Adrenal gland (tissue), 19 donors: ENCODE results near the gene GUCY1A1. TPM values are rescaled to one million over a fixed set of nuclear protein-coding genes. Genes with fewer than 3 reads are reported as not detected.

Source experiments
- DNase-seq, 7 donors: peaks; one replicate each; pipeline ENCODE4 v3.0.0-alpha.2; 2019 to 2020
- H3K27ac ChIP-seq, 5 donors: fragments of 200-600 bp; sonication (generic) in 4 of 5; 1 replicate in 3 of 5; 2 replicates in 2 of 5; pipeline versions ENCODE4 v1.5.1 to v1.8.0; 2016 to 2020; ENCODE audit warnings: mild to moderate bottlenecking in 1 of 5
- H3K27me3 ChIP-seq: fragments of 200-600 bp; 2 replicates; pipeline ENCODE4 v1.8.0; 2021
- H3K36me3 ChIP-seq, 2 donors: fragments of 200-600 bp; replicated peaks in 1 of 2; 1 replicate in 1 of 2; 2 replicates in 1 of 2; pipeline versions ENCODE4 v1.5.1 to v1.8.0; 2018 to 2022
- H3K4me1 ChIP-seq, 2 donors: fragments of 200-600 bp; replicated peaks in 1 of 2; 1 replicate in 1 of 2; 2 replicates in 1 of 2; pipeline versions ENCODE4 v1.5.1 to v1.8.0; 2018 to 2021
- H3K4me3 ChIP-seq, 4 donors: fragments of 200-600 bp; sonication (generic) in 3 of 4; one replicate each; pipeline ENCODE4 v1.5.1; 2016 to 2018
- H3K9me3 ChIP-seq, 3 donors: fragments of 200-600 bp; sonication (generic) in 1 of 3; replicated peaks in 1 of 3; 1 replicate in 2 of 3; 2 replicates in 1 of 3; pipeline versions ENCODE4 v1.5.1 to v1.8.0; 2016 to 2021
- POLR2A ChIP-seq, 2 donors: fragments of 450-650 bp; IDR thresholded peaks; one replicate each; pipeline ENCODE4 v1.6.1; 2017; ENCODE audit warnings: antibody characterized with exemption in 2 of 2, mild to moderate bottlenecking in 2 of 2, moderate library complexity in 1 of 2
- WGBS, 4 donors: extraction: QIAGEN DNeasy Blood & Tissue Kit in 2 of 4; methylation state at CpG; one replicate each; pipeline versions ENCODE4 v1.1.5 to v1.1.7; 2013 to 2017; 5-methylcytosine and 5-hydroxymethylcytosine counted together
- intact Hi-C, 2 donors: fragments of 100-400 bp; cut with DNase I; formaldehyde crosslinking; loops; one replicate each; pipeline versions ENCODE4 v1.14.1 to v1.15.0; 2022 to 2023
- long read RNA-seq, 10 donors: library from polyadenylated mRNA in 3 of 10; unstranded in 2 of 10; stranded (forward) in 1 of 10; transcript quantifications; one replicate each; pipeline ENCODE4 v2.0.0 and lab custom pipeline, GENCODE V29; 2021 to 2026
- polyA plus RNA-seq, 3 donors: library from polyadenylated mRNA; stranded (reverse); fragments of 200-250 nt in 2 of 3; fragments of 350-450 nt in 1 of 3; fragmentation: Illumina TruSeq in 1 of 3; extraction: RNeasy Lipid Tissue Mini Kit (QIAGEN cat#74804) in 1 of 3; gene quantifications; one replicate each; pipeline ENCODE4 v1.2.3, GENCODE V29; 2013 to 2014
- total RNA-seq, 9 donors: library from RNA; depleted of rRNA in 4 of 9; stranded (reverse); fragments of >200 nt in 4 of 9; fragments of 120-200 nt in 1 of 9; fragmentation: NEBNext Ultra II Directional in 1 of 9; extraction: Animal tissue kit (Norgen Biotek cat#: 25700) in 1 of 9; gene quantifications; one replicate each; pipeline versions ENCODE4 v1.1.0 to v1.2.4, GENCODE V29; 2013 to 2023
- TF ChIP-seq, protein P1 (sequence below), 6 experiments: fragments of 450-650 bp in 4 of 6; fragments of 200-600 bp in 2 of 6; sonication (generic) in 1 of 6; IDR thresholded peaks; 1 replicate in 5 of 6; 2 replicates in 1 of 6; pipeline versions ENCODE4 v1.5.1 to v1.8.0; 2016 to 2021; ENCODE audit warnings: antibody characterized with exemption in 6 of 6, mild to moderate bottlenecking in 2 of 6, moderate library complexity in 1 of 6
- donor health status: healthy with polysubstance abuse.
- donor health status: Bipolar disorder and iron deficiency.
- donor health status: DM: yes; HTN: yes; CAD: no.
- donor health status: DM: no; HTN: no; CAD: no.
- donor health status: DM: no; HTN: no; CAD: no.
- donor health status: DM: yes; HTN: yes; CAD: no.

Gene GUCY1A1, protein sequence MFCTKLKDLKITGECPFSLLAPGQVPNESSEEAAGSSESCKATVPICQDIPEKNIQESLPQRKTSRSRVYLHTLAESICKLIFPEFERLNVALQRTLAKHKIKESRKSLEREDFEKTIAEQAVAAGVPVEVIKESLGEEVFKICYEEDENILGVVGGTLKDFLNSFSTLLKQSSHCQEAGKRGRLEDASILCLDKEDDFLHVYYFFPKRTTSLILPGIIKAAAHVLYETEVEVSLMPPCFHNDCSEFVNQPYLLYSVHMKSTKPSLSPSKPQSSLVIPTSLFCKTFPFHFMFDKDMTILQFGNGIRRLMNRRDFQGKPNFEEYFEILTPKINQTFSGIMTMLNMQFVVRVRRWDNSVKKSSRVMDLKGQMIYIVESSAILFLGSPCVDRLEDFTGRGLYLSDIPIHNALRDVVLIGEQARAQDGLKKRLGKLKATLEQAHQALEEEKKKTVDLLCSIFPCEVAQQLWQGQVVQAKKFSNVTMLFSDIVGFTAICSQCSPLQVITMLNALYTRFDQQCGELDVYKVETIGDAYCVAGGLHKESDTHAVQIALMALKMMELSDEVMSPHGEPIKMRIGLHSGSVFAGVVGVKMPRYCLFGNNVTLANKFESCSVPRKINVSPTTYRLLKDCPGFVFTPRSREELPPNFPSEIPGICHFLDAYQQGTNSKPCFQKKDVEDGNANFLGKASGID
- 10 to 100 TPM in 5 of 9 donors, 1 to 10 TPM in 4; 4.9 to 17.1 (median 11.1) TPM for total RNA-seq
- polyA plus RNA-seq, result 10 to 100 TPM in 1 of 3 donors, 1 to 10 TPM in 2; 2.3 to 10.8 (median 3.8) TPM
- long read RNA-seq, donor 1, result 0 reads
- long read RNA-seq, donor 2, result 0 reads
- long read RNA-seq, donor 3, partial matches to known transcripts, result 0 of 1 reads
- long read RNA-seq, donor 3, other reads (novel, unspliced or antisense), result 0 of 1 reads
- long read RNA-seq, donor 4, partial matches to known transcripts, result 1 of 2 reads
- long read RNA-seq, donor 4, other reads (novel, unspliced or antisense), result 0 of 2 reads
- long read RNA-seq, donor 5, partial matches to known transcripts, result 0 of 5 reads
- long read RNA-seq, donor 5, other reads (novel, unspliced or antisense), result 3 of 5 reads
- long read RNA-seq, donor 6, partial matches to known transcripts, result 0 of 5 reads
- long read RNA-seq, donor 6, other reads (novel, unspliced or antisense), result 4 of 5 reads
- long read RNA-seq, donor 7, result 0 reads
- long read RNA-seq, donor 8, partial matches to known transcripts, result 0 of 3 reads
- long read RNA-seq, donor 8, other reads (novel, unspliced or antisense), result 0 of 3 reads
- long read RNA-seq, donor 9, partial matches to known transcripts, result 0 of 1 reads
- long read RNA-seq, donor 9, other reads (novel, unspliced or antisense), result 0 of 1 reads
- long read RNA-seq, donor 10, partial matches to known transcripts, result 7 of 7 reads
- long read RNA-seq, donor 10, other reads (novel, unspliced or antisense), result 0 of 7 reads

DNA sequence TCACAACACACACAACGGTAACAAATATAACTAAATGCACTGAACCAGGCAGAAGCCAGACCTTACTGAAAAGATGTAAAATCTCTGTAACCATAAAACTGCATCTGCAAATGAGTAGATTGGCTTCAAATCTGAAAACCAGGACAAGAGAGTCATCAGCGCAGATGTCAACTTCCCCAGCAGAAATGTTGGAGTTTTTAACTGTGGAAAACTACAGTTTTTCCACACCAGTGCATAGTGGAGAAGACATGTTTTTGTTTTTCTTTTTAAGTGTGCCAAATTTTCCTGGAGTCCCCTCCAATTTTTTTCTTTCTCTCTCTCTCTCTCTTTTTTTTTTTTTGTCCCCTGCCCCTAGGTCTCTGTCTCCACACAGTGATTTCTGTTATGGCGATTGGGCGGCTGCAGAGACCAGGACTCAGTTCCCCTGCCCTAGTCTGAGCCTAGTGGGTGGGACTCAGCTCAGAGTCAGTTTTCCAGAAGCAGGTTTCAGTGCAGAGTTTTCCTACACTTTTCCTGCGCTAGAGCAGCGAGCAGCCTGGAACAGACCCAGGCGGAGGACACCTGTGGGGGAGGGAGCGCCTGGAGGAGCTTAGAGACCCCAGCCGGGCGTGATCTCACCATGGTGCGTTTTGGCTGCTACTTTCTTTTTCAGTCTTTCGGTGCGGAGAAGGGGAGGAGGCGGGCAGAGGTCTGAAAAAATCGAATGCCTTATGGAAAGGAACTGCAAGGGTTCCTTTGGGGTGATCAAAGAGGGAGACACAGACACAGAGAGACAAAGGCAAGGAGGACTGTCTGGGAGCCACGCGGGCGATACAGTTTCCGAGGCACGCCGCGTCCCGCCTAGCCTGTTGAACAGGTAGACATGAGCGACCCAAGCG, at the start of gene GUCY1A1:
Gene GUCY1A1, plus strand, starts transcription at position 505 of the 878 bp plus-strand sequence. CDS start 30,020 bp downstream, outside the sequence.
- Histone ChIP-seq H3K4me1 (no peaks in the 10 kb centered on the region), H3K4me3 (peak within 1 kb of the TSS; percentile 14 to 42 (median 30)), H3K9me3 (no peaks in the 10 kb centered on the region), H3K27ac (peak within 1 kb of the TSS in 2 of 5 donors; percentile 70 to 78), H3K27me3 (no peaks in the 10 kb centered on the region), H3K36me3 (no peaks in the 10 kb centered on the region)
- WGBS, 4 donors, result 4 to 7% (median 6%) methylated on average over 23 to 25 of the region's 25 CpGs
- intact Hi-C loops, result no loop called here
- TF ChIP-seq, protein P1, sequence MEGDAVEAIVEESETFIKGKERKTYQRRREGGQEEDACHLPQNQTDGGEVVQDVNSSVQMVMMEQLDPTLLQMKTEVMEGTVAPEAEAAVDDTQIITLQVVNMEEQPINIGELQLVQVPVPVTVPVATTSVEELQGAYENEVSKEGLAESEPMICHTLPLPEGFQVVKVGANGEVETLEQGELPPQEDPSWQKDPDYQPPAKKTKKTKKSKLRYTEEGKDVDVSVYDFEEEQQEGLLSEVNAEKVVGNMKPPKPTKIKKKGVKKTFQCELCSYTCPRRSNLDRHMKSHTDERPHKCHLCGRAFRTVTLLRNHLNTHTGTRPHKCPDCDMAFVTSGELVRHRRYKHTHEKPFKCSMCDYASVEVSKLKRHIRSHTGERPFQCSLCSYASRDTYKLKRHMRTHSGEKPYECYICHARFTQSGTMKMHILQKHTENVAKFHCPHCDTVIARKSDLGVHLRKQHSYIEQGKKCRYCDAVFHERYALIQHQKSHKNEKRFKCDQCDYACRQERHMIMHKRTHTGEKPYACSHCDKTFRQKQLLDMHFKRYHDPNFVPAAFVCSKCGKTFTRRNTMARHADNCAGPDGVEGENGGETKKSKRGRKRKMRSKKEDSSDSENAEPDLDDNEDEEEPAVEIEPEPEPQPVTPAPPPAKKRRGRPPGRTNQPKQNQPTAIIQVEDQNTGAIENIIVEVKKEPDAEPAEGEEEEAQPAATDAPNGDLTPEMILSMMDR (IDR thresholded peaks at IDR 0.05), result no peak
- no peak for TF ChIP-seq POLR2A (IDR thresholded peaks at IDR 0.05)
- DNase-seq, result peak in 2 of 7 donors; percentile 5 to 19

DNA sequence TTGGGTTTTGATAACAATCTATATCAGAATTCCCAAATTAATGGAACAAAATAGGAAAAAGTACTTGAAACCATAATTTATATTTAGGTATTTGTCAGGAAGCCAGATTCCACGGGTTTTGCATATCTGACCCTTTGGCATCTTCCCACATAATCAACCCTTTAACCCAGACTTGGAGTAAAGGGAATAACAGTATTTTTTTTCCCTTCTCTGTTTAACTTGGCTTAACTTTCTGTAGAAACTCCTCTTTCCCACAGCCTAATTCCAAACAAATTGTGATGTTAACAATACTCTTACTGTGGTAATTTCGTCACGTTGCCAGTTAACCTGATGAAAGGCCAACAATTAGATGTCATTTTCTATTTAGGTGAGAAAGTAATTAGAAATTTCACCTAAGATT, 49.4 kb upstream of the GUCY1A1 start:
- no peak for TF ChIP-seq POLR2A (IDR thresholded peaks at IDR 0.05)
- no peaks in the 10 kb centered on the region for H3K36me3 ChIP-seq
- intact Hi-C loops, result no loop called here
- H3K4me3 ChIP-seq, result no peak overlapping the region
- no peak for DNase-seq
- H3K4me1 ChIP-seq, result no peaks in the 10 kb centered on the region
- H3K27me3 ChIP-seq, result no peaks in the 10 kb centered on the region
- H3K9me3 ChIP-seq, result no peaks in the 10 kb centered on the region
- no peak overlapping the region for H3K27ac ChIP-seq
- 46 to 58% (median 49%) methylated on average over 3 of the region's 3 CpGs for WGBS, 4 donors

DNA sequence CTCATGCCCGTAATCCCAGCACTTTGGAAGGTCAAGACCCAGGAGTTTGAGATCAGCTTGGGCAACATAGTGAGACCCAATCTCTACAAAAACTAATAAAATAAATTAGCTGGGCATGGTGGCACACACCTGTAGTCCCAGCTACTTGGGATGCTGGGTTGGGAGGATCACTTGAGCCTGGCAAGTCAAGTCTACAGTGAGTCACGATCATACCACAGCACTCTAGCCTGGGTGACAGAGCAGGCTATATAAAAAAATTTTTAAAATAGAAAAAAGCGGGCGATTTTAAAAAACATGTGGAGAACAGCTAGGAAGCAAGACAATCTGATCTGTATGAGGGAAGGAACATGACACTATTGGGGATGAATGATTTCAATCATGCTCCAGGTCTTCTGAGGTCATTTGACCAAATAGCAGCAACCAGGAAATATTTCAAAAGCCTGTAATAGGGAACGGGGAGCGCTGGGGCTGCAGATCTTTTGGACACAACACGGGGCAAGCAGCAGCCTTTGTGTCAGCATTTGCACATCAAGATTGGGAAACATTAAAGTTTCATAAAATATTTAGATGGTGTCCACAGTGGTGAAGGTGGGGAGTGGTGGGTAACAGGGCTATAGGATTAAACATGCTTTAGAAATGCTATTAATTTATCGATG, 48.3 kb upstream of the GUCY1A1 start:
- 63 to 75% (median 67%) methylated on average over 8 of the region's 8 CpGs for WGBS, 4 donors
- Histone ChIP-seq H3K36me3 (no peaks in the 10 kb centered on the region), H3K4me1 (no peaks in the 10 kb centered on the region), H3K27me3 (no peaks in the 10 kb centered on the region), H3K9me3 (no peaks in the 10 kb centered on the region), H3K27ac (no peak overlapping the region), H3K4me3 (no peak overlapping the region)
- peak in 1 of 7 donors; percentile 5 for DNase-seq
- intact Hi-C loops, result no loop called here
- TF ChIP-seq, protein P1 (IDR thresholded peaks at IDR 0.05), result no peak
- no peak for TF ChIP-seq POLR2A (IDR thresholded peaks at IDR 0.05)
